Activated CD4-positive, alpha-beta T cell treated with anti-CD3 and anti-CD28 coated beads, Interleukin-2, amount 10 ng/mL, durations not matched to agents 24 days and 14 days (primary cell): Measurements from ENCODE around the gene RYR3. TPM values are rescaled to one million over a fixed set of nuclear protein-coding genes. Genes with fewer than 3 reads are reported as not detected.

Source experiments
- DNase-seq: peaks from one replicate; pipeline ENCODE4 v3.0.0; 2022
- H3K27ac Mint-ChIP-seq: one replicate; pipeline ENCODE4 v1.8.0; 2022; ENCODE audit warnings: mild to moderate bottlenecking, mixed read lengths
- H3K27me3 Mint-ChIP-seq: one replicate; pipeline ENCODE4 v1.8.0; 2022; ENCODE audit warnings: mixed read lengths
- H3K36me3 Mint-ChIP-seq: one replicate; pipeline ENCODE4 v1.8.0; 2022; ENCODE audit warnings: low read depth, mild to moderate bottlenecking, mixed read lengths
- H3K4me1 Mint-ChIP-seq: one replicate; pipeline ENCODE4 v1.8.0; 2021; ENCODE audit warnings: mixed read lengths
- H3K4me3 Mint-ChIP-seq: one replicate; pipeline ENCODE4 v1.8.0; 2022; ENCODE audit warnings: mild to moderate bottlenecking, moderate library complexity, mixed read lengths
- H3K9me3 Mint-ChIP-seq: one replicate; pipeline ENCODE4 v1.8.0; 2021; ENCODE audit warnings: mixed read lengths
- intact Hi-C: fragments of 100-400 bp; cut with micrococcal nuclease; formaldehyde crosslinking; loops from one replicate; pipeline ENCODE4 v1.15.1; 2023
- total RNA-seq: library from RNA; stranded (reverse); gene quantifications from 2 replicates; pipeline ENCODE4 v1.2.3, GENCODE V29; 2022

Gene RYR3
- total RNA-seq, 1 donor from 2014 or later, result not detected

DNA sequence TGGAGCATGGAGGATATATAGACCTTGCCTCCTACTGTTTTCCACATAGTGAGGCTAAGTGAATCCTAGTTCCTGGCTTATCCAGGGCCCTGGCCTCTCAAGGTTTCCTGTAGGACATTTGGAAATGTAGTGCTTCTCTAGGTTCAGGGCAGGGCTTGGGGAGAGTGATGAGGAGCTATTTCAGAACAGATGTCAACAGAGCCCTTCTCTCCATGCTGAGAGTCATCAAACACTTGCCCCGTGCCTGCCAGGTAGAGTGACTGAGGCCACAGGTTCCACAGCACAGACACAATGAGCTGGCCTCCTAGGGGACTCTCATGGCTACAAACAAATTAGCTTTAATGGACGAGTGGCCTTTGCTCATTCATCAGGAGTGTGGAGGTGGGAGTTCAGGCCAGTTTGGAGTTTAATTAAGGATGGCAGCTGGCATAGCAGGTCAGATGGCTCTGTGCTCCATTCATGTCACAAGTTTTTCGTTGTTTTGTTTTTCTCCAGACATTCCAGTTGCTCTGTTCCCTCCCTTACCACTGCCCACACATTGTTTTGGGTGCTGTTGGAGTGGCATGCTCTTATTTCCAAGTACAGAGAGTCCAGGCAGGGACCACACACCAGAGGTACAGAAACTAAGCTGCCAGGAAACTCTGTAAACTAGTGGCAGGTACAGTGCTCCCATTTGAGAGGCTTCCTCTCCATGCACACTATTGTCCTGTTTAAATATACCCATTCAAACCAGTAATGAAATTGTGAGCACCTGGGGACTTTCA, 189.8 kb downstream of the RYR3 start:
- H3K36me3 Mint-ChIP-seq, result no peaks in the 10 kb centered on the region

DNA sequence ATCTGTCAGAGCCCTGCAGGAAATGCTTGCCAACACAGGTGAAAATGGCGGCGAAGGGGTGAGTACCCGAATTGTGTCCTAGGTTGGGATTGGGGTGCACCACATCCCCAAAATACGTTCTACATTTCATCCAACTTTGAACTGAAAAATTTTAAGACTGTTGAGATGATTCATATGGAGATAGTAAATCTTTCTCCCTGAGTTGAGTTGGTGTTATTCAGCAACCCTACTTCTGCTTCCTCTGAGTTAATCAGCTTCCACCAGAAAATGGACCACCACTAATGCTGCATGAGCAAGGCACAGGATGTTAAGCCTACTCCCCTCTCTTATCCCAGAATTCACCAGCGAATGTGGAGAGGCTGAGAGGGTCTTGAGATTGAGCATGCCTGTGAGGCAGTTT, 192.9 kb downstream of the RYR3 start:
- H3K4me3 Mint-ChIP-seq, result no peak overlapping the region
- no peak for DNase-seq
- H3K36me3 Mint-ChIP-seq, result no peaks in the 10 kb centered on the region
- H3K9me3 Mint-ChIP-seq, result no peaks in the 10 kb centered on the region
- intact Hi-C loops, result no loop called here
- H3K4me1 Mint-ChIP-seq, result no peaks in the 10 kb centered on the region
- H3K27me3 Mint-ChIP-seq, result peaks cover 7% of the 10 kb centered on the region
- no peak overlapping the region for H3K27ac Mint-ChIP-seq

More for the DNA sequence above, 189.8 kb downstream of the RYR3 start:
- Mint-ChIP-seq H3K4me3 (no peak overlapping the region), H3K4me1 (no peaks in the 10 kb centered on the region), H3K9me3 (no peaks in the 10 kb centered on the region), H3K27ac (no peak overlapping the region), H3K27me3 (peaks cover 7% of the 10 kb centered on the region)
- intact Hi-C loops, result no loop called here
- DNase-seq, result no peak

DNA sequence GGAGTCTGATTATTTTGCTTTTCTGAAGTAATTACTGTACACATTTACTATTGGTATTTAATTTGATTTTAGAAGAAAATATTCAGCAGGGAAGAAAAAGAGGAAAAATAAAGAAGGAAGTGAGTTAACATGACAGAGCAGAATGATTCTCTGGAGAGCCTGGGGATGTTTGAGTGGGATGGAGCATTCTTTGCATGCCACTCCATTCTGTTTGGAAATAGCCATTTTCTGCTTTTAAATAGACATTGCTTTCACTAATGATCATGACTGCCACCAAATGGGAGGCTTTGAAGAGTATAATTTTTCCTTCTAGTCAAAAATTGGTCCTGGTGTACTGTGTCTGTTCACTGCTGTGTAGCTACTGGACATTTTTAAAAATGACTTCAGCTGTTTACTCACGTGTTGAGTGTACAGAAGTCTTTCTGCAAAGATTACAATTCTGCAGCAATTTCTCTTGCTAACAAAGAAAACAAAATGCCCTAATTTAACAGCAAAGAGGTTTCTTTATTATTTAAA, 196.1 kb downstream of the RYR3 start:
- Mint-ChIP-seq H3K36me3 (no peaks in the 10 kb centered on the region), H3K4me1 (no peaks in the 10 kb centered on the region), H3K27ac (no peak overlapping the region), H3K4me3 (no peak overlapping the region), H3K9me3 (no peaks in the 10 kb centered on the region), H3K27me3 (peaks cover 7% of the 10 kb centered on the region)
- DNase-seq, result no peak
- intact Hi-C loops, result no loop called here

DNA sequence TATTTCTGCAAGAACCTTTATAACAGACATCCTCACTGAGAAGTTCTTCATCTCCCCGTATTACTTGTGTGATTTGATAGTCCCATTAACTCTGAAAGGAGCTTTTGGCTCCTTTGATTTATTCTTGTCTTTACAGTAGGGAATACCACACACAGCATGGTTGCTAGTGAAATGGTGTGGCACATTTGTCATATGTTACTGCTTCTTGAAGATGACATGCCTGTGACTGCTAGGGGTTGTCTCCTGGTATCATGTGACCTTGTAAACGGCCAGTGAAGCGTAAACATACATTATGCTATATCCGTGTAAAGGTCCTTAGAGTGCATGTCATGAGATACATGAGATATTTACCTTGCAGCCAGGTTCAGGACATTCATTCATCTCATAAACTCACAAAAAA, 197.9 kb downstream of the RYR3 start:
- no peaks in the 10 kb centered on the region for H3K9me3 Mint-ChIP-seq
- intact Hi-C loops, result no loop called here
- H3K27me3 Mint-ChIP-seq, result peaks cover 4% of the 10 kb centered on the region
- no peak overlapping the region for H3K27ac Mint-ChIP-seq
- H3K4me1 Mint-ChIP-seq, result no peaks in the 10 kb centered on the region
- H3K36me3 Mint-ChIP-seq, result no peaks in the 10 kb centered on the region
- no peak overlapping the region for H3K4me3 Mint-ChIP-seq
- DNase-seq, result no peak

DNA sequence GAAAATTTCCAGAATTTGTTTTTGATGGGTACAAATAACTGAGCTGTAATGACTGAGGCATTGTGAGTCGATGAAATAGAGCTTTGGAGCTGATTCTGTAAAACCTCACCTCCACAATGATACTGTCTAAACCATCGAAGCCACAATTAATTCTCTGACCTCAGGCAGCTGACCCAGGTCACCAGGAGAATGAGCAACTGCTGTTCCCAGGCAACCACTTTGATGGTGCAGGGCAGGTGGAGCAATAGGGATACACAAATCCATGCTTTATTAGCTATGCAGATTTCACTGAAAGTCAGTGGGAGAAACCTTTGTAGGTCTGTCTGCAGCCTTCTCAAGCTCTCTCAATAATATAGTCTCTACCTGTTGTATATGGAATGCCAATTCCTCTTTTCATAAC, 204.4 kb downstream of the RYR3 start:
- intact Hi-C loops, result no loop called here
- Mint-ChIP-seq H3K4me3 (no peak overlapping the region), H3K4me1 (no peaks in the 10 kb centered on the region), H3K27ac (no peak overlapping the region), H3K27me3 (peaks cover 4% of the 10 kb centered on the region), H3K9me3 (no peaks in the 10 kb centered on the region), H3K36me3 (no peaks in the 10 kb centered on the region)
- DNase-seq, result no peak

DNA sequence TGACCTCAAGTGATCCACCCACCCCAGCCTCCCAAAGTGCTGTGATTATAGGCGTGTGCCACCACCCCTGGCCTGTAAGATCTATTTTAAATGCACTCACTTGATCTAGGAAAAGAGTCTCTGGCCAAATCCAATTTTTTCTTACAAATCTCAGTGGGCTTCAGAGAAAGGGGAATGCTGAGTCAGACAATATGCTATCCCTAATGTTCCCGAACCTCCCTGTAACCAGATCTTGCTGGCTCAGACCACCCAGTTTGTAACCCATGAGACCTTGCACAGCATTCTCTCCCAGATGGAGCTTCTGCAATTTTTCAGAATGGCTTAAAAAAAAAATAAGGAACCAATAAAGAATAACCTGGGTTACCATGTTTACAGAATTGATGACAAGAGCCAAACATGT, 205.8 kb downstream of the RYR3 start:
- Mint-ChIP-seq H3K4me1 (no peaks in the 10 kb centered on the region), H3K27me3 (peaks cover 4% of the 10 kb centered on the region), H3K4me3 (no peak overlapping the region), H3K27ac (no peak overlapping the region), H3K36me3 (no peaks in the 10 kb centered on the region), H3K9me3 (no peaks in the 10 kb centered on the region)
- intact Hi-C loops, result no loop called here
- DNase-seq, result no peak

DNA sequence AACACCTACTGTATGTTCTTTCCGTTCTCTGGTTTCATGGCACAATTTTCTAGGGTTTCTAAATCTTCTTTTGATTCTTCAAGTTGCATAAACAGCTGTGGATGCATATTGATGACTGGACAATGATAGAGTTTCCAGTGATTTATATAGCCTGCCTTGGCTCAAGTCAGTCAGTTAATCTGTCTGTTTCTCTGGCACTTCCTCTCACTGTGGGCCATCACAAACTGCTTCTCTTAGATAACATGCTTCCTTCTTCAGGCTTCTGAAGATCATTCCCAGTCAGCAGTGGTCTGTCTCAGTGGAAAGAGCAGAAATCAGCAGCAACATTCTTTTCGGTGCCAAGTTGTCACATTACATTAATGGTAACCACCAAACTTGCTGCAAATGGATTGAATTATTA, 207.2 kb downstream of the RYR3 start:
- Mint-ChIP-seq H3K4me1 (no peaks in the 10 kb centered on the region), H3K27me3 (peaks cover 4% of the 10 kb centered on the region), H3K9me3 (no peaks in the 10 kb centered on the region), H3K36me3 (no peaks in the 10 kb centered on the region), H3K4me3 (no peak overlapping the region), H3K27ac (no peak overlapping the region)
- DNase-seq, result no peak
- intact Hi-C loops, result no loop called here

DNA sequence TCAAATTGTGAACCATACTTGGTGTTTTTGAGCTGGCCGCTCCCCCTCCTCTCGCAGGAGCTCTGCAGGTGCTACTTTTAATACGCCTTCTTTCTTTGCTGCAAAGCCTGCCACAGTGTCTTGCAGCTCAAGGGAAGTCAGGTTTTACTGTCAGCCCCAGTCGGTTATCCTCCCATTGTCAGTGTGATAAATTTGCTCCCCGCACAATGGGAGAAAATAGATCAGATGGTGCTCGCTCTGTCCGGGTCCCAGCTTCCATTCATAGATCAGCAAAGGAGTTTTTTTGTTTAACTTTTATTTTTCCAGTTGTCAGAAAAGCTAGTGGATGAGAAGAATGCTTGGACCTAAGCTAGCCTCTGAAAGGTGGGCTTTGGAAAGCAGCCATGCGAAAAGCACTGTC, 207.7 kb downstream of the RYR3 start:
- H3K9me3 Mint-ChIP-seq, result no peaks in the 10 kb centered on the region

DNA sequence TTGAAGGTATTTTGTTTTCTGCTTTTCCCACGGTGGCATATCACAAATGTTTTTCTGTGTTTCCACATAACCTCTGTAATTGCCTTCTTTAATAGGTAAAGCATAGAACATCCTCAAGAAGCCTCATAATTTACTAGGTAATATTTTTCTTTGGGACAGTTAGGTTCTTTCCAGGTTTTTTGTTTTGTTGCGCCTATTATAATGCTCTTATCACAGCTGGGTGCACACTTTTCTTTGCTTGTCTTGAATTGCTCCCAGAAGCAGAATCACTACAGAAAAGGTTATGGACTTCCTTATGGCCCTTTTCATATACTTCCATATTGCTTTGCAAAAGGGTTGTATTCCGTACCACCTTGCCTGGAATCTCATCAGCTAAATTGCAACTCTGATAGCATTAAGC, 213.5 kb downstream of the RYR3 start:
- no peak for DNase-seq
- Mint-ChIP-seq H3K4me1 (no peaks in the 10 kb centered on the region), H3K27ac (no peak overlapping the region), H3K36me3 (no peaks in the 10 kb centered on the region), H3K9me3 (no peaks in the 10 kb centered on the region), H3K27me3 (no peaks in the 10 kb centered on the region), H3K4me3 (no peak overlapping the region)
- intact Hi-C loops, result no loop called here

More for the DNA sequence above, 207.7 kb downstream of the RYR3 start:
- no peak overlapping the region for H3K27ac Mint-ChIP-seq
- peaks cover 4% of the 10 kb centered on the region for H3K27me3 Mint-ChIP-seq
- no peak for DNase-seq
- no peak overlapping the region for H3K4me3 Mint-ChIP-seq
- H3K4me1 Mint-ChIP-seq, result no peaks in the 10 kb centered on the region
- intact Hi-C loops, result no loop called here
- no peaks in the 10 kb centered on the region for H3K36me3 Mint-ChIP-seq

DNA sequence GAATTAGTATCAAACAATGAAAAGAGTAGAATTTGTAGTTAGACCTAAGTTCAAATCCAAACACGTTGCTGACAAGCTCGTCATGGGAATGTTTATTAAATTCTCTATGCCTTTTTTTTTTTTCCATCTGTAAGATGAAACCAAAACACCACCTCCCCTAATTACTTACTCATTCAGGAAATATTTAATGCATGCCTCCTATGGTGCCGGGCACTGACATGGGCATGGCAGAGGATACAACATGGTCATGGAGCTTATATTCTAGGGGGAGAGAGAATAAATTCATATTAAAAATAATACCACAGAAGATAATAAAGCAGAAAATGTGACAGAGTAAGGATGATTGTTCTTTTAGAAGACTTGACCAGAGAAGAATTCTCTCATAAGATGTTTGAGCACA, 215.8 kb downstream of the RYR3 start:
- DNase-seq, result no peak
- Mint-ChIP-seq H3K27me3 (no peaks in the 10 kb centered on the region), H3K4me3 (no peak overlapping the region), H3K9me3 (no peaks in the 10 kb centered on the region), H3K36me3 (no peaks in the 10 kb centered on the region), H3K27ac (no peak overlapping the region), H3K4me1 (no peaks in the 10 kb centered on the region)
- intact Hi-C loops, result no loop called here

DNA sequence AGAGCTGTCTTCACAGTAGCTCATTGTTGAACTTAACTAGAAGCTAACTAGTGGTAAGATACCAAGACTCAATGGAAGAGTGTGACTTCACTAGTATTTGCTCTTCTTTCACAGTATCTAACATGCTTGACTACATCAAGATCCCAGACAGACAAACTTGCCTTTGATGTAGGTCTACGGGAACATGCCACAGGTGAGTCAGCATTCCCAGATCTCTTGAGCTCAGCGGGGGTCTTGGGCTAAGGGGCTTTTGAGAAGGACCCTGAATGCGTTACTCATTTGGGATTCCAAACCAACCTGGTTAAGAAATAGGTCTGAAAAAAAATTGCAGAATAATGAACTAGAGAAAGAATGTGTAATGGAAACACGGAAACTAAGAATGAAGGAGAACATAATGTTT, 222.4 kb downstream of the RYR3 start:
- intact Hi-C loops, result no loop called here
- Mint-ChIP-seq H3K4me3 (no peak overlapping the region), H3K27ac (no peak overlapping the region), H3K9me3 (no peaks in the 10 kb centered on the region), H3K4me1 (no peaks in the 10 kb centered on the region), H3K27me3 (no peaks in the 10 kb centered on the region), H3K36me3 (no peaks in the 10 kb centered on the region)
- DNase-seq, result no peak

DNA sequence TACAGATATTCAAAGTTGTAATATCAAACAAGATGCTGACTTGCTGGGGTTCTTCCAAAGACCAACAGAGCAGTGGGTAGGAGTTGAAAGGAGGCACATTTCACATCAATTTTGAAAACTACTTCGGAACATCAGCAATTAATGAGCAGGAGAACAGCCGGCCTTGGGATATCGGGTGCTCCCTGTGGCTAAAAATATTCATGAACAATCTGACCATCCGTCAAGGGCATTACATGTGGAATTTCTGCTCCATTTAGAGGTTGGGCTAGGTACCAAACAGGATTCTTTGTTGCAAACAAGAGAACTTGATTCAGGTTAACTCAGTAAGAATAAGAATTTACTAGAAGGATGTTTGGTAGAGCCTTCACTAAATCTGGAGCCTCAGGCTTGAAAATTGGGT, 223.9 kb downstream of the RYR3 start:
- DNase-seq, result no peak
- no peaks in the 10 kb centered on the region for H3K27me3 Mint-ChIP-seq
- no peaks in the 10 kb centered on the region for H3K36me3 Mint-ChIP-seq
- H3K4me1 Mint-ChIP-seq, result no peaks in the 10 kb centered on the region
- no peaks in the 10 kb centered on the region for H3K9me3 Mint-ChIP-seq
- no peak overlapping the region for H3K27ac Mint-ChIP-seq
- no peak overlapping the region for H3K4me3 Mint-ChIP-seq
- intact Hi-C loops, result no loop called here

DNA sequence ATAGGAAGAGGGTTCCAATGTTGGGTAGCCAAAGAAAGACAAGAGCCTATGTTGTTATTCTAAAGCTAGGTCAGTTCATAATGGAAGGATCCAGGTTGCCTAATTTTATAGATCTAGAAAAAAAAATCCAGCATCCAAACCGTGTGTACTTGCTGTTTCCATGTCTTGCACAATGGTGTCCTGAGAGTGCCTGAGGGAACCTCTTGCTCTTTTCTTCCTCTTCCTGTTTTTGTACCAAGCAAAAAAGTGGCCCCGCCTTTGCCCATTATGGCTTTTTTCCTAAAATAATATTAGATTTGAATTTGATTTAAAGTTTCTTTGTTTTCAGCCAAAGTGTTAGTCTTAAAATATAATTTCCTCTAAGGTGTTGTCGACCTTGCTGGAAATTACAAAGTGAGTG, 224.4 kb downstream of the RYR3 start:
- intact Hi-C loops, result no loop called here
- H3K4me3 Mint-ChIP-seq, result no peak overlapping the region
- H3K9me3 Mint-ChIP-seq, result no peaks in the 10 kb centered on the region
- H3K36me3 Mint-ChIP-seq, result no peaks in the 10 kb centered on the region
- DNase-seq, result no peak
- H3K4me1 Mint-ChIP-seq, result no peaks in the 10 kb centered on the region
- H3K27ac Mint-ChIP-seq, result no peak overlapping the region
- H3K27me3 Mint-ChIP-seq, result no peaks in the 10 kb centered on the region

DNA sequence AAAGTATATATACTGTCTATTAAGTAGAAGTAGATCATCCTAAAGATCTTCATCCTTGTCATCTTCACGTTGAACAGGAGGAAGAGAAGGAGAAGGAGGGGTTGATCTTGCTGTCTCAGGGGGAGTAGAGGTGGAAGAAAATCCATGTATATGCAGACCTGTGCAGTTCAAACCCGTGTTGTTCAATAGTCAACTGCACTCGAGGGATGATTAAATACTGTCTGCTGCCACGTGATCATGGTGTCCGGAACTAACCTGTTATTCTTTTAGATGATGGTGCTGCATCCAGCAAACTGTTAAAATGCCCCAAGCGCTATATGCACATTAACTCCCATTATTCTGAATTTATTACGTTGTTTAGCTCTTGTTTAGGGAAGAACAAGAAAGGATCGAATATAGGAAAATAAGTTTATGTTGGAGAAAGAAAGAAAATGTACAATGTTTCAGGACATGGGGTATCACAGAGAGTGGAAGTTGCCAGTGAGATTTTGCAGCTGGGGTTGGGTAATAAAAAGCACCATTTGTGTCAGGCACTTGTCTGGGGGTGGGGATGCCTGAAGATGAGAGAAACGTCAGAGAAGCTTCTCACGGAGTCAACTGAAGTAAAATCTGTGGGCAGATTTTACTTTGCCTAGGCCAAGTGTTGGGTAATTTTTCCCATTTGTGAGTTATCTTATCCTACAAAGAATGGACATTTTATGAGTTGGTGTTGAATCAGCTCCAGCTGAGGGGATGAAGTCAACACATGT, 229.2 kb downstream of the RYR3 start:
- Mint-ChIP-seq H3K9me3 (no peaks in the 10 kb centered on the region), H3K4me3 (no peak overlapping the region), H3K4me1 (no peaks in the 10 kb centered on the region), H3K27ac (no peak overlapping the region), H3K27me3 (no peaks in the 10 kb centered on the region), H3K36me3 (no peaks in the 10 kb centered on the region)
- intact Hi-C loops, result no loop called here
- DNase-seq, result no peak
